ENCODE data around the gene VPS51. TPM values are rescaled to one million over a fixed set of nuclear protein-coding genes. Genes with fewer than 3 reads are reported as not detected.

VPS51 gene
- total and polyA plus RNA-seq, 2 of the 13 experiments (the other 11 are each of a cell fraction or from before 2014, with no cell fraction given): 76.3 to 90.6 TPM

GRCh38 chr11:65117206-65118096 is 21.4 kb downstream of the VPS51 start, which contains the start of gene ZNHIT2 (continued):
- TF ChIP-seq ZBTB34 (CRISPR knock-in tag; IDR thresholded peaks at IDR 0.05) (no peak), MIXL1 (CRISPR knock-in tag; IDR thresholded peaks at IDR 0.05) (0 out of 2 replicates have a peak, but pooled peaks have one; percentile 6), ZNF709 (CRISPR knock-in tag; IDR thresholded peaks at IDR 0.05) (peak; percentile 84; the same call in 1 of the 2 replicates), ZSCAN31 (CRISPR knock-in tag; IDR thresholded peaks at IDR 0.05; ENCODE audit: low read depth) (peak; percentile 87), EEA1 (CRISPR knock-in tag; IDR thresholded peaks at IDR 0.05; ENCODE audit: borderline replicate concordance) (peak; percentile 76; the same call in 1 of the 2 replicates), MAF1 (CRISPR knock-in tag; IDR thresholded peaks at IDR 0.05; ENCODE audit: borderline replicate concordance) (peak; percentile 33; the same call in 1 of the 2 replicates), ZNF580 (CRISPR knock-in tag; IDR thresholded peaks at IDR 0.05; ENCODE audit: borderline replicate concordance, low read depth) (peak; percentile 59; the same call in 1 of the 2 replicates), ZNF562 (CRISPR knock-in tag; IDR thresholded peaks at IDR 0.05; ENCODE audit: borderline replicate concordance) (no peak), ZNF614 (CRISPR knock-in tag; IDR thresholded peaks at IDR 0.05; ENCODE audit: borderline replicate concordance) (no peak), TRIM22 (IDR thresholded peaks at IDR 0.05) (no peak), CSRNP2 (CRISPR knock-in tag; conservative IDR thresholded peaks at IDR 0.05; ENCODE audit: low read depth) (no peak; the same call in 1 of the 2 replicates)
- TF ChIP-seq, protein P1, sequence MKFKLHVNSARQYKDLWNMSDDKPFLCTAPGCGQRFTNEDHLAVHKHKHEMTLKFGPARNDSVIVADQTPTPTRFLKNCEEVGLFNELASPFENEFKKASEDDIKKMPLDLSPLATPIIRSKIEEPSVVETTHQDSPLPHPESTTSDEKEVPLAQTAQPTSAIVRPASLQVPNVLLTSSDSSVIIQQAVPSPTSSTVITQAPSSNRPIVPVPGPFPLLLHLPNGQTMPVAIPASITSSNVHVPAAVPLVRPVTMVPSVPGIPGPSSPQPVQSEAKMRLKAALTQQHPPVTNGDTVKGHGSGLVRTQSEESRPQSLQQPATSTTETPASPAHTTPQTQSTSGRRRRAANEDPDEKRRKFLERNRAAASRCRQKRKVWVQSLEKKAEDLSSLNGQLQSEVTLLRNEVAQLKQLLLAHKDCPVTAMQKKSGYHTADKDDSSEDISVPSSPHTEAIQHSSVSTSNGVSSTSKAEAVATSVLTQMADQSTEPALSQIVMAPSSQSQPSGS (CRISPR knock-in tag; IDR thresholded peaks at IDR 0.05): peak; percentile 94
- TF ChIP-seq, protein P2, sequence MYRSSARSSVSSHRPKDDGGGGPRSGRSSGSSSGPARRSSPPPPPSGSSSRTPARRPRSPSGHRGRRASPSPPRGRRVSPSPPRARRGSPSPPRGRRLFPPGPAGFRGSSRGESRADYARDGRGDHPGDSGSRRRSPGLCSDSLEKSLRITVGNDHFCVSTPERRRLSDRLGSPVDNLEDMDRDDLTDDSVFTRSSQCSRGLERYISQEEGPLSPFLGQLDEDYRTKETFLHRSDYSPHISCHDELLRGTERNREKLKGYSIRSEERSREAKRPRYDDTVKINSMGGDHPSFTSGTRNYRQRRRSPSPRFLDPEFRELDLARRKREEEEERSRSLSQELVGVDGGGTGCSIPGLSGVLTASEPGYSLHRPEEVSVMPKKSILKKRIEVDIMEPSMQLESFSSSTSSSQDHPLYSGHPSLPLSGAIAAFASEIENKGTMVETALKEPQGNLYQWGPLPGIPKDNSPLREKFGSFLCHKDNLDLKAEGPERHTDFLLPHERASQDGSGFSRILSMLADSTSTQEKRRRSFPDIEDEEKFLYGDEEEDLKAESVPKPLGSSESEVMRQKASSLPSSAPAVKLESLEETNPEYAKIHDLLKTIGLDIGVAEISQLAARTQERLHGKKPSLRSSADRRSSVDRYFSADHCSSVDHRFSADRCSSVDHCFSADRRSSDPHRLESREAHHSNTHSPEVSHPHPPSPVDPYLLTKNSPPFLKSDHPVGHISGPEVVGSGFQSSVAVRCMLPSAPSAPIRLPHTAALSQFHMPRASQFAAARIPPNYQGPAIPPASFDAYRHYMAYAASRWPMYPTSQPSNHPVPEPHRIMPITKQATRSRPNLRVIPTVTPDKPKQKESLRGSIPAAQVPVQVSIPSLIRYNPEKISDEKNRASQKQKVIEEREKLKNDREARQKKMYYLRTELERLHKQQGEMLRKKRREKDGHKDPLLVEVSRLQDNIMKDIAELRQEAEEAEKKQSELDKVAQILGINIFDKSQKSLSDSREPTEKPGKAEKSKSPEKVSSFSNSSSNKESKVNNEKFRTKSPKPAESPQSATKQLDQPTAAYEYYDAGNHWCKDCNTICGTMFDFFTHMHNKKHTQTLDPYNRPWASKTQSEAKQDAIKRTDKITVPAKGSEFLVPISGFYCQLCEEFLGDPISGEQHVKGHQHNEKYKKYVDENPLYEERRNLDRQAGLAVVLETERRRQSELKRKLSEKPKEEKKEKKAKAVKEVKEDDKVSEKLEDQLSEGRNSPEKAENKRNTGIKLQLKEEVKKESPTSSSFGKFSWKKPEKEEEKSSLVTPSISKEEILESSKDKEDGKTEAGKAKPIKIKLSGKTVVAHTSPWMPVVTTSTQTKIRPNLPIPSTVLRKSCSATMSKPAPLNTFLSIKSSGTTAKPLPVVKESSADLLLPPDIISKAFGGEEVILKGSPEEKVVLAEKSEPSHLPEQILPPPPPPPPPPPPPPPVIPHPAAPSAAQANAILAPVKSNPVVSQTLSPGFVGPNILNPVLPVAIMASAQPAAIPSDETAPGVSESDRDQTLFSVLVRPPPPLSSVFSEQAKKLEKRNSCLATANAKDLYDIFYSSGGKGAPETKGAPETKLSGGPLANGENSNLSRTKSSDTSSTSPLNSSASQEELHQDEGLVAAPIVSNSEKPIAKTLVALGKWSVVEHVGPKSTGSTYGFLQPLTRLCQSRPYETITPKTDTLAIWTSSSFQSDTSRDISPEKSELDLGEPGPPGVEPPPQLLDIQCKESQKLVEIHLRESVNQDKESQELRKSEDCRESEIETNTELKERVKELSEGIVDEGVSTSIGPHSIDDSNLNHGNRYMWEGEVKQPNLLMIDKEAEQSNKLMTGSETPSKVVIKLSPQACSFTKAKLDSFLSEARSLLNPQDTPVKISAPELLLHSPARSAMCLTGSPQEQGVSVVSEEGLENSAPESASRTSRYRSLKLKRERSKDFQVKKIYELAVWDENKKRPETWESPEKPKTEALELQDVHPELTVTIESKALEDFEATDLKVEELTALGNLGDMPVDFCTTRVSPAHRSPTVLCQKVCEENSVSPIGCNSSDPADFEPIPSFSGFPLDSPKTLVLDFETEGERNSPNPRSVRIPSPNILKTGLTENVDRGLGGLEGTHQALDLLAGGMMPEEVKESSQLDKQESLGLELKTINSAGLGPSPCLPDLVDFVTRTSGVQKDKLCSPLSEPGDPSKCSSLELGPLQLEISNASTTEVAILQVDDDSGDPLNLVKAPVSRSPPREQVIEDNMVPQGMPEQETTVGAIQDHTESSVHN (CRISPR knock-in tag; IDR thresholded peaks at IDR 0.05): peak; percentile 84
